ENCODE results near the gene GAS7. TPM values are rescaled to one million over a fixed set of nuclear protein-coding genes. Genes with fewer than 3 reads are reported as not detected.

Gene GAS7
- total RNA-seq, 6 experiments from 2014 or later = 1.6 to 7.1 (median 2.7) TPM

DNA sequence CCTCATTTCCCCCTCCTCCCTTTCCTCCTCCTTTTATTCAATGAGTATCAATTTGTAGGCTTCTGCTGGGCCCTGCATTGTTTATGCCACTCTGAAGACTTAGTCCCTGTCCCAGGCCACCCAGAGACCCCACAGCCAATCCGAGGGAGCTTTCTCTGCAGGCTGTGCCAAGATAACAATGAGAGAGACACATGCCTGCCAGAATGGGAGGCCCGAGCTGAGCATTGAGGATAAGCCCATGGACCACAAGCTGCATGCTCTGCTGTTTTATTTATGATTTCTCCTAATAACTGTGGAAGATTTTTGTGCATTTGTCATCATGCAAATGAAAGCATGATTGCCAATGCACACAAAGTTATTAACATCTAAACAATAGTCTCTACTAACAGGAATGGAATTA, 296.3 kb downstream of the GAS7 start:
- Histone ChIP-seq H3K36me3 (no peaks in the 10 kb centered on the region), H3K4me1 (no peaks in the 10 kb centered on the region), H3K4me3 (no peak overlapping the region), H3K27me3 (no peaks in the 10 kb centered on the region), H3K9me3 (no peaks in the 10 kb centered on the region), H3K27ac (no peak overlapping the region)
- whole genome bisulfite sequencing (ENCODE audit: insufficient coverage, low coverage, low lambda C conversion rate, missing lambda C conversion rate) = 10% methylated on average over 2 of the region's 2 CpGs
- ATAC-seq = no peak
- TF ChIP-seq CTCF (IDR thresholded peaks at IDR 0.05) (no peak), POLR2A (IDR thresholded peaks at IDR 0.05) (no peak)
- DNase-seq = no peak
- intact Hi-C loops (cut with DNase I) = no loop called here

DNA sequence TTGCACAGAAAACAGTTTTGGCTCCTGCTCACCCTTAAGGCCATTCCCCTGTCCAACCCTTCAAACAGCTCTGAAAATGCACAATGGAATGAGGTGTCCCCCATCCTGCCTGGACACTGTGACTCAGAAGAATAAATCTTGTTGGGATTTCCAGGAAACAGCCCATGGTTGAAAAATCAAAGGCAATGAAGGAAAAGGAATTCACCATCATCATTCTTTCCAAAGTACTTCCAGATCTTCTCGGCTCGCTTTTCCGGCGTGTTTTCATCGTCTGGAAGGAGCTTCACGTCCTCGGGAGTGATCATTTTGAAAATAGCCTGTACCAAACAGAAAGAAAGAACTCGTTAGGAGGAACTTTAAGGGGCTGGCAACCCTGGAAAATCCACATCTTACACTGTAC, 297.6 kb downstream of the GAS7 start:
- Histone ChIP-seq H3K27ac (no peak overlapping the region), H3K4me3 (no peak overlapping the region), H3K36me3 (no peaks in the 10 kb centered on the region), H3K4me1 (no peaks in the 10 kb centered on the region), H3K9me3 (no peaks in the 10 kb centered on the region), H3K27me3 (no peaks in the 10 kb centered on the region)
- no peak for ATAC-seq
- no peak for TF ChIP-seq CTCF (IDR thresholded peaks at IDR 0.05)
- no peak for TF ChIP-seq POLR2A (IDR thresholded peaks at IDR 0.05)
- WGBS (ENCODE audit: insufficient coverage, low coverage, low lambda C conversion rate, missing lambda C conversion rate) = 31% methylated on average over 8 of the region's 8 CpGs
- intact Hi-C loops (cut with DNase I) = no loop called here
- no peak for DNase-seq

DNA sequence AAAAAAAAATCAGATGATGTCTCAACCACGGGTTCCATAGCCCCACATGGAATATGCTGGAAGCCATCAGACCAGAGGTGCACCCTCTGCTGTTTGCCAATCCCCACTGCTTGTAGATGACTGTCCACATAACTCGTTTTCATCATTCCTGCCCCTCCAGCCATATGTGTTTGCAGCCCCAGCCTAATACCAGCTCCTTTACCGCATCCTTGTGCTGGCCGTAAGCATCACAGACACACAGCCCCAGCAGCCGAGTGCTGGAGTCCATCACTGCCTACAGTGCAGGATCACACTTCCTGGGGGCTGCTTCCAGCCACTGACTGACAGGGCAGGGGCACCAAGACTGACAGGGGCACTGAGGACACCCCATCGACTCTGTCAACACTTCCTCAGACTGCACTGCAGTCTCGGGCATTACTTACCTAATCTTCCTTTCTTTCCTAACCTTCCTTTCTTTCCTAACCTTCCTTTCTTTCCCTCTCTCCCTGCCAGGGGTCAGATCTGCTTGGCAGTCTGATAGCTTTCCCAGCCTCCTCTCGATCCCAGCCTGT, 298.3 kb downstream of the GAS7 start:
- no peaks in the 10 kb centered on the region for H3K4me1 ChIP-seq
- no peak overlapping the region for H3K27ac ChIP-seq
- no peak overlapping the region for H3K4me3 ChIP-seq
- WGBS (ENCODE audit: insufficient coverage, low coverage, low lambda C conversion rate, missing lambda C conversion rate) = 18% methylated on average over 5 of the region's 8 CpGs
- no peak for DNase-seq
- no peak for TF ChIP-seq POLR2A (IDR thresholded peaks at IDR 0.05)
- TF ChIP-seq CTCF (IDR thresholded peaks at IDR 0.05) = no peak
- intact Hi-C loops (cut with DNase I) = no loop called here
- no peaks in the 10 kb centered on the region for H3K36me3 ChIP-seq
- no peaks in the 10 kb centered on the region for H3K9me3 ChIP-seq
- H3K27me3 ChIP-seq = no peaks in the 10 kb centered on the region
- peak in 1 of 4 donors; percentile 9 for ATAC-seq

DNA sequence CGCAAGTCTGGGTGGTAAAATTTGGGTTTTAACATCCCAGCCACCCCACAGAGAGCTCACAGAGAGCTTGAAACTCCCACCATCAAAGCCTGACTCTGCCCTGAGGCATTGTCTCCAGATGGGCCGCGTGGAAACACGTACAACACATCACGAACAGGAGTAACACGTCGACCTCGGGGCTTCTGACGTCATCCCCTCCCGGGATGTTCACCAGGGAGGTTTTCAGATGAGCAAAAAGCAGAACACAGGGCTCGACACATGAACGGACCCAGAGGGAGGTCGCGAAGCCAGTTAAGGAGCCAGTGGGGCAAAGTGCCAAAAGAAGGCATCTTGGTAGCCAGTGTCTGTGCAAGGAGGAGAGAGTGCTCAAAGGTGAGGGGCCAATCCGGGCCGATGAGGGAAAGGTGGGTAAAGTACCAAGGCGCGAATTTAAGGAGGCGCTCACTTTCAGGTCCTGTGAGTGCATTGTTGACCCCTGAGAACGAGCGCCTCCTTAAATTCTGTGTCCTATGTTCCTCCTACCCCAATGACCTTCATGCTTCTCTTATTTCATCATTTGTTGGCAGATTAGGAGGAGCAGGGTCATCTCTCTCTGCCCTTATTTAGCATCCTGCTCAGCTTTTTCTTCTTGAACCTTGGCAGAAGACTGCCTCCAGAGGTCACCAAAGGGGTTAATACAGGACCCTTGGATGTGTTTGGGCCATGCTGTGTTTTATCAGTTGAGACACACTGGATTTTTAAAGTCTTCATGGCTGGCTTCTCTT, 298.9 kb downstream of the GAS7 start:
- H3K27me3 ChIP-seq = no peaks in the 10 kb centered on the region
- intact Hi-C loops (cut with DNase I) = no loop called here
- no peak for DNase-seq
- no peak overlapping the region for H3K27ac ChIP-seq
- WGBS (ENCODE audit: insufficient coverage, low coverage, low lambda C conversion rate, missing lambda C conversion rate) = 44% methylated on average over 12 of the region's 21 CpGs
- ATAC-seq = peak in 2 of 4 donors; percentile 25 to 31
- H3K36me3 ChIP-seq = no peaks in the 10 kb centered on the region
- H3K9me3 ChIP-seq = no peaks in the 10 kb centered on the region
- H3K4me1 ChIP-seq = no peaks in the 10 kb centered on the region
- no peak overlapping the region for H3K4me3 ChIP-seq
- TF ChIP-seq POLR2A (IDR thresholded peaks at IDR 0.05) = no peak
- TF ChIP-seq CTCF (IDR thresholded peaks at IDR 0.05) = no peak
